Adrenal gland (tissue), 5 donors: ENCODE results near the gene TMEM174.

Experiments used
- CTCF ChIP-seq, 6 experiments: fragments of 450-650 bp in 4 of 6; fragments of 200-600 bp in 2 of 6; sonication (generic) in 1 of 6; IDR thresholded peaks; 1 replicate in 5 of 6; 2 replicates in 1 of 6; pipeline versions ENCODE4 v1.5.1 to v1.8.0; 2016 to 2021; ENCODE audit warnings: antibody characterized with exemption in 6 of 6, mild to moderate bottlenecking in 2 of 6, moderate library complexity in 1 of 6
- POLR2A ChIP-seq, 2 donors: fragments of 450-650 bp; IDR thresholded peaks; one replicate each; pipeline ENCODE4 v1.6.1; 2017; ENCODE audit warnings: antibody characterized with exemption in 2 of 2, mild to moderate bottlenecking in 2 of 2, moderate library complexity in 1 of 2
- donor health status: DM: no; HTN: no; CAD: no.

GRCh38 chr5:73179730-73180129 lies 6.7 kb downstream of the TMEM174 start:
- TF ChIP-seq CTCF (IDR thresholded peaks at IDR 0.05) = no peak
- no peak for TF ChIP-seq POLR2A (IDR thresholded peaks at IDR 0.05)
